Upper lobe of left lung (tissue), 6 donors: ENCODE data around the gene ILKAP. TPM values are rescaled to one million over a fixed set of nuclear protein-coding genes. Genes with fewer than 3 reads are reported as not detected.
A peak's percentile ranks its signal among the peaks of the same experiment; 100 is the strongest.

Source experiments
- ATAC-seq, 2 donors: fragments of 200-7000 bp; cut with Tn5 transposase; one replicate each; pipeline ENCODE4 v1.9.1; 2022; ENCODE audit warnings: mild to moderate bottlenecking in 2 of 2, moderate library complexity in 2 of 2; ENCODE audit not compliant: low FRiP score in 2 of 2
- DNase-seq, 2 donors: peaks; one replicate each; pipeline ENCODE4 v3.0.0-alpha.2; 2019 to 2020
- H3K27ac ChIP-seq, 4 donors: fragments of 200-600 bp; sonication (generic); one replicate each; pipeline ENCODE4 v1.5.1; 2016 to 2019
- H3K27me3 ChIP-seq, 4 donors: fragments of 200-600 bp; sonication (generic); one replicate each; pipeline ENCODE4 v1.5.1; 2017 to 2019
- H3K36me3 ChIP-seq, 4 donors: fragments of 200-600 bp; sonication (generic); one replicate each; pipeline ENCODE4 v1.5.1; 2016 to 2019
- H3K4me1 ChIP-seq, 4 donors: fragments of 200-600 bp; sonication (generic); one replicate each; pipeline ENCODE4 v1.5.1; 2018 to 2019
- H3K4me3 ChIP-seq, 4 donors: fragments of 200-600 bp; sonication (generic); one replicate each; pipeline ENCODE4 v1.5.1; 2017 to 2019; ENCODE audit warnings: mild to moderate bottlenecking in 2 of 4, moderate library complexity in 1 of 4
- H3K9me3 ChIP-seq, 4 donors: fragments of 200-600 bp; sonication (generic); one replicate each; pipeline ENCODE4 v1.5.1; 2018 to 2019
- EP300 ChIP-seq, 4 donors: sonication (generic); formaldehyde crosslinking; IDR thresholded peaks; one replicate each; pipeline ENCODE4 v1.5.1; 2017; ENCODE audit warnings: antibody characterized with exemption in 4 of 4, control low read depth in 2 of 4
- POLR2A ChIP-seq, 4 donors: fragments of 450-650 bp; IDR thresholded peaks; one replicate each; pipeline ENCODE4 v1.5.1; 2016 to 2017; ENCODE audit warnings: antibody characterized with exemption in 4 of 4, mild to moderate bottlenecking in 2 of 4
- POLR2AphosphoS5 ChIP-seq, 2 donors: sonication (generic); formaldehyde crosslinking; IDR thresholded peaks; one replicate each; pipeline ENCODE4 v1.5.1; 2017; ENCODE audit warnings: antibody characterized with exemption in 2 of 2
- WGBS, 2 donors: methylation state at CpG; one replicate each; pipeline ENCODE4 v1.1.5; 2017 to 2018; 5-methylcytosine and 5-hydroxymethylcytosine counted together
- total RNA-seq, 6 donors: library from RNA; depleted of rRNA in 4 of 6; stranded (reverse); fragments of >200 nt in 4 of 6; gene quantifications; one replicate each; pipeline versions ENCODE4 v1.1.0 to v1.2.1, GENCODE V29; 2016 to 2021
- TF ChIP-seq, protein P1 (sequence below), 6 experiments: fragments of 450-650 bp in 4 of 6; fragments of 200-600 bp in 2 of 6; sonication (generic) in 2 of 6; IDR thresholded peaks; one replicate each; pipeline ENCODE4 v1.5.1; 2016 to 2019; ENCODE audit warnings: antibody characterized with exemption in 6 of 6
- donor health status: DM: no; HTN: no; CAD: no; lungs with moderate emphysema.
- donor health status: DM: no; HTN: yes; CAD: no; lungs with severe emphysema.

ILKAP gene
- total RNA-seq, 6 donors from 2014 or later = 35.2 to 67.1 (median 40.7) TPM

- 68 to 73% methylated on average over 2 to 22 of the region's 22 CpGs for WGBS, 2 donors
- DNase-seq = peak in 1 of 2 donors; percentile 68
- H3K27ac ChIP-seq = no peak within 1 kb of the TSS
Measured at GRCh38 chr2:238138331-238139195, 64.9 kb downstream of the ILKAP start, which contains the start of gene KLHL30. Gene KLHL30, plus strand, starts transcription at chr2:238138668. Its CDS starts 2,087 bp downstream, at chr2:238140755.

DNA sequence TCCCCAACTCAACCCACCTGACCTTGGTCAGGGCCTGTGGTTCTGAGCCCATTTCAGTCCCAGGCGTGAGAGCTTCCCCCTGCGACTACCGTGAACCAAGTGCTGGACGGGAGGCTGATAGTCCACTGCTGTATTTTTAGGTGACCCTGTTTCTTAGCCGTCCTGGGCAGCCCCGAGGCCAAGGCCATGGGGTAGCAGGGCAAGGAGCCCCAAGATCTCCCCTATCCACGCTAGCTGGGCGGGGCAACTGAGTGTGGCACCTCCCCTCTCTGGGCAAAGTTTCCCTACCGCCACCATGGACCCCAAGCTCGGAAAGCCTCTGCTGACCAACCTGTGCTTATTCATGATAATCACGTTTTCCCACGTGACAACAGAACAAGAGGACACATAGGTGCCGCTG, 65.6 kb downstream of the ILKAP start:
- WGBS, 2 donors = 85 to 88% methylated on average over 10 to 12 of the region's 13 CpGs
- H3K27me3 ChIP-seq = no peaks in the 10 kb centered on the region
- no peaks in the 10 kb centered on the region for H3K36me3 ChIP-seq
- ATAC-seq = no peak
- H3K9me3 ChIP-seq = no peaks in the 10 kb centered on the region
- peaks cover 8 to 24% (median 17%) of the 10 kb centered on the region in 4 donors for H3K4me1 ChIP-seq
- TF ChIP-seq POLR2A (IDR thresholded peaks at IDR 0.05) (no peak), POLR2AphosphoS5 (IDR thresholded peaks at IDR 0.05) (no peak), EP300 (IDR thresholded peaks at IDR 0.05) (no peak)
- TF ChIP-seq, protein P1, sequence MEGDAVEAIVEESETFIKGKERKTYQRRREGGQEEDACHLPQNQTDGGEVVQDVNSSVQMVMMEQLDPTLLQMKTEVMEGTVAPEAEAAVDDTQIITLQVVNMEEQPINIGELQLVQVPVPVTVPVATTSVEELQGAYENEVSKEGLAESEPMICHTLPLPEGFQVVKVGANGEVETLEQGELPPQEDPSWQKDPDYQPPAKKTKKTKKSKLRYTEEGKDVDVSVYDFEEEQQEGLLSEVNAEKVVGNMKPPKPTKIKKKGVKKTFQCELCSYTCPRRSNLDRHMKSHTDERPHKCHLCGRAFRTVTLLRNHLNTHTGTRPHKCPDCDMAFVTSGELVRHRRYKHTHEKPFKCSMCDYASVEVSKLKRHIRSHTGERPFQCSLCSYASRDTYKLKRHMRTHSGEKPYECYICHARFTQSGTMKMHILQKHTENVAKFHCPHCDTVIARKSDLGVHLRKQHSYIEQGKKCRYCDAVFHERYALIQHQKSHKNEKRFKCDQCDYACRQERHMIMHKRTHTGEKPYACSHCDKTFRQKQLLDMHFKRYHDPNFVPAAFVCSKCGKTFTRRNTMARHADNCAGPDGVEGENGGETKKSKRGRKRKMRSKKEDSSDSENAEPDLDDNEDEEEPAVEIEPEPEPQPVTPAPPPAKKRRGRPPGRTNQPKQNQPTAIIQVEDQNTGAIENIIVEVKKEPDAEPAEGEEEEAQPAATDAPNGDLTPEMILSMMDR (IDR thresholded peaks at IDR 0.05) = no peak
- no peak for DNase-seq
- H3K4me3 ChIP-seq = no peak overlapping the region
- H3K27ac ChIP-seq = no peak overlapping the region

More at GRCh38 chr2:238138331-238139195, 64.9 kb downstream of the ILKAP start, which contains the start of gene KLHL30:
- ATAC-seq = no peak
- no peaks in the 10 kb centered on the region for H3K36me3 ChIP-seq
- H3K4me3 ChIP-seq = peak within 1 kb of the TSS in 2 of 4 donors; percentile 26
- no peaks in the 10 kb centered on the region for H3K27me3 ChIP-seq
- H3K9me3 ChIP-seq = no peaks in the 10 kb centered on the region
- peaks cover 8 to 28% (median 18%) of the 10 kb centered on the region in 4 donors for H3K4me1 ChIP-seq
- no peak for TF ChIP-seq POLR2AphosphoS5 (IDR thresholded peaks at IDR 0.05)
- TF ChIP-seq POLR2A (IDR thresholded peaks at IDR 0.05) = no peak
- TF ChIP-seq, protein P1 (IDR thresholded peaks at IDR 0.05) = no peak
- no peak for TF ChIP-seq EP300 (IDR thresholded peaks at IDR 0.05)

GRCh38 chr2:238136820-238137537, 66.5 kb downstream of the ILKAP start:
- 70 to 74% methylated on average over 9 to 14 of the region's 14 CpGs for WGBS, 2 donors
- peak in 1 of 2 donors; percentile 41 for ATAC-seq
- no peak for TF ChIP-seq EP300 (IDR thresholded peaks at IDR 0.05)
- TF ChIP-seq, protein P1 (IDR thresholded peaks at IDR 0.05) = no peak
- no peak for TF ChIP-seq POLR2A (IDR thresholded peaks at IDR 0.05)
- TF ChIP-seq POLR2AphosphoS5 (IDR thresholded peaks at IDR 0.05) = no peak

DNA sequence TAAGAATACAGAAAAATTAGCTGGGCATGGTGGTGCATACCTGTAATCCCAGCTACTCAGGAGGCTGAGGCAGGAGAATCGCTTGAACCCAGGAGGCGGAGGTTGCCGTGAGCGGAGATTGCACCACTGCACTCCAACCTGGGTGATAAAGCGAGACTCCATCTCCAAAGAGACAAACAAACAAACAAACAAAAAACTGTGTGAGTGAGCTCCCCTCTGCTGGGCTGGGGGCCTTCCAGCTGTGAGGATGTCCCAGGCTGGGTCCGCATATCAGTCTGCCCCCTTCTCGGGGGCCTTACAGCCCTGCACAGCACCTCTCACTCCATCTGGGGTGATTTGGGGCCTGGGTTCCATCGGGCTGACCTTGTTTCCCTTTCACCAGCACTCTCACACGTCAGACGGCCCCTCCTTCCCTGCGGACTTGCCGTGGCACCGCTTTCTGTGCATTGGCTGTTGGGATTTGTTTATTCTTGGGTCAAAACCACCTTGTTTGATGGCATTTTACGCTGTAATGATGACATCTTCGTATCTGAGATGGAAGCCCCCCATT, 67.8 kb downstream of the ILKAP start:
- H3K4me1 ChIP-seq = peaks cover 0 to 9% (median 6%) of the 10 kb centered on the region in 4 donors
- H3K36me3 ChIP-seq = no peaks in the 10 kb centered on the region
- H3K4me3 ChIP-seq = no peak overlapping the region
- 87 to 88% methylated on average over 15 of the region's 15 CpGs for WGBS, 2 donors
- H3K27me3 ChIP-seq = no peaks in the 10 kb centered on the region
- no peaks in the 10 kb centered on the region for H3K9me3 ChIP-seq
- DNase-seq (no peak), ATAC-seq (no peak)
- H3K27ac ChIP-seq = no peak overlapping the region
- TF ChIP-seq POLR2A (IDR thresholded peaks at IDR 0.05) (no peak), POLR2AphosphoS5 (IDR thresholded peaks at IDR 0.05) (no peak), EP300 (IDR thresholded peaks at IDR 0.05) (no peak)
- TF ChIP-seq, protein P1 (IDR thresholded peaks at IDR 0.05) = no peak

More at GRCh38 chr2:238136820-238137537, 66.5 kb downstream of the ILKAP start:
- Histone ChIP-seq H3K36me3 (no peaks in the 10 kb centered on the region), H3K4me1 (peaks cover 8 to 19% (median 13%) of the 10 kb centered on the region in 4 donors), H3K4me3 (no peak overlapping the region), H3K9me3 (no peaks in the 10 kb centered on the region), H3K27me3 (no peaks in the 10 kb centered on the region), H3K27ac (peak overlapping the region in 1 of 4 donors; percentile 57)
- peak; percentile 71 to 73 for DNase-seq
